KBM-7 (cell line): ENCODE measurements around the gene MKNK2.

Source experiments
- DNase-seq: peaks from one replicate; pipeline ENCODE4 v3.0.0-alpha.2; 2015
- in situ Hi-C: fragments of 300-500 bp; cut with MboI; formaldehyde crosslinking; loops from 2 replicates; pipeline ENCODE4 v1.14.3; 2020; ENCODE audit warnings: low sequenced_read_pairs, low pct_unique_long_range_greater_than_20kb, mixed read lengths

The MKNK2 gene

GRCh38 chr19:2081873-2082810 is 31.1 kb upstream of the MKNK2 start:
- in situ Hi-C loops: no loop called here
- no peak for DNase-seq

GRCh38 chr19:2080336-2080988 is 29.4 kb upstream of the MKNK2 start:
- in situ Hi-C loops: no loop called here

DNA sequence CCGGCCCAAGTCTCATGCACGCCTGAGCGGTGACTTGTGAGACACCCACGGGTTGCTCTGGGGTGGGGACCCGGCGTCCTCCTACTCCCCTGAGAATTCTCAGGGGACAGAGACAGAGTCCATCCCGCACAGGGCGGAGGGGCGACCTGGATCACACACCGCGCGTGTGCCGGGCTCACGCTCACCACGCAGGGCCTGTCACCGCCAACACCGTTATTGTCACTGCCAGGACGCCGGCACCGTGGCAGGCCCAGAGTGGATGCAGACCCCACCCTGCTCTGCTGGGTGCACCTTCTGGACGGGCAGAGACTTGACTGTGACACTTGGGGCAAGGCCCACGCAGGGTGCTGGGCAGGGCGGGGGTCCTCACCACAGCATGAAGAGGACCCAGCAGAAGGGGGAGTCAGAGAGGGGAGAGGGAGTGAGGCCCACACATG is 28.8 kb upstream of the MKNK2 start:
- in situ Hi-C loops: no loop called here
- no peak for DNase-seq

More at GRCh38 chr19:2080336-2080988, 29.4 kb upstream of the MKNK2 start:
- no peak for DNase-seq

- DNase-seq: no peak
- in situ Hi-C loops: no loop called here
These were observed 28.2 kb upstream of the MKNK2 start for GRCh38 chr19:2079076-2079864.

GRCh38 chr19:2077833-2078619 is 27.0 kb upstream of the MKNK2 start:
- no peak for DNase-seq
- in situ Hi-C loops: no loop called here

- DNase-seq: no peak
- in situ Hi-C loops: no loop called here
These were observed 26.4 kb upstream of the MKNK2 start for GRCh38 chr19:2077398-2077797.

DNA sequence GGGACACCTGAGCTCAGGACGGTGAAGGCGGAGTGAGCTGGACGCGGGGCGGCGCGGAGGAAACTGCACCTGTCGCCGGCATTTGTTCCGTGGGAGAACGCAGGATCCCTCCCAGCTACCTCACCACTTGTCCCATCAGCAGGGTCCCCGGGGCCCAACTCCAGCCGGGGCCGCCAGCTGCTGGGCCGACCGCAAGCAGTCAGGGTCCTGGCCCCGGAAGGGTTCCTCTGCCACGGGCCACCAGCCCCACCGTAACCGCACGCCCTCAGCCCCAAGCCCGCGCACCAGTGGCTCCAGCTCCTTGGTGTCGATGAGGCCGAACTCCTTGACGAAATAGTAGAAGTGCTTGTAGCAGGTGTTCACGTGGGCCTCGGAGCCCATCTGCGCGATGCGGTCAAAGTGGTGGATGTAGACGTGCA is 25.5 kb upstream of the MKNK2 start:
- in situ Hi-C loops: no loop called here
- no peak for DNase-seq

DNA sequence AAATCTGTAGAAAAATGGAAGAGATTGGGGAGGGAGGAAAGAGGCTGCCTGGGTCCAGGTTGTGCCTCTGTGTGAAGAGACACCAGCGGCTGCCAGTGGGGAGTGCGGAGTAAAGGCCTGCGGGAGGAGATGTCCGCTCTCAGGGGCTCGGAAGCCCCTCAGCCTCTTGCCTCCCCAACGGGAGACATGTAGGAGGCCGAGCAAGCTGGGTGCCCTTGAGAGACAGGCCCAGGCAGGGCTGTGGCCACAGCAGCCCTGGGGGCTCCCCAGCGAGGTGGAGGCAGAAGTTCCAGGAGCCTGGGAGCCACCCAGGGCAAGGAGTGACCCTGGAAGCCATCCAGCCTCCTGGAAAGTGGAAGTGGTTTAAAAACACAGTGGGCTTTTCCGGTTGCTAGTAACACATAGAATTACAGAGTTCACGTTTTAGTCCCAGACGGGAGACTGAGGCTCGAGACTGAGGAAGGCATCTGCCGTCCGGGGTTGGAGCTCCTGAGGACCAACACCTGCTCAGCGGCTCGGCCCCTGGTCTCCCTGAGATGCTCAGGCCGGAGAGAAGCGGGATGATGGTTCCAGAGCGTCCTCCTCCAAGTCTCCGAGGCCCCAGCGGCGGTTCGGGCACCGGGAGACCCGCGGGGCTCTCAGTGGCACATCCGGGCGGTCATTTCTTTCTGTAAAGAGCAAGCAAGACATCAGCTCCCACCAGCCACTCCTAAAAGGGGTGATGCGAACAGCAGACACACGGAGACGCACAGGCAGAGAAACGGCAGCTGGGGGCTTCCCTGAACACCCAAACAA is 21.9 kb upstream of the MKNK2 start:
- DNase-seq: no peak
- in situ Hi-C loops: no loop called here

GRCh38 chr19:2070986-2071673 is 20.1 kb upstream of the MKNK2 start:
- in situ Hi-C loops: no loop called here
- no peak for DNase-seq

DNA sequence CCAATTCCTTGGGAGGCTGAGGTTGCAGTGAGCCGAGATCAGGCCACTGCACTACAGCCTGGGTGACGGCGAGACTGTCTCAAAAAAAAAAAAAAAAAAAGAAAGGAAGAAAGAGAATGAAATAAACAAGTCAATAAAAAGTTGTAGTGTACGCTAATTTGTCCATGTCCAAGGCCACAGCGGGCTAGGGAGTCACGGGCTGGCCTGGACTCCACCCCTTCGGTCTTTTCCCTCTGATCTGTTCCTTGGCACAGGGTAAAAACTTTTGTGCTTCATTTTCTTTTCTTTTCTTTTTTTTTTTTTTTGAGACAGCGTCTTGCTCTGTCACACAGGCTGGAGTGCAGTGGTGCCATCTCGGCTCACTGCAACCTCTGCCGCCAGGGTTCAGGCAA is 19.4 kb upstream of the MKNK2 start:
- no peak for DNase-seq
- in situ Hi-C loops: no loop called here

GRCh38 chr19:2064788-2065524 is 13.9 kb upstream of the MKNK2 start:
- in situ Hi-C loops: no loop called here
- DNase-seq: no peak

GRCh38 chr19:2064395-2064787 is 13.3 kb upstream of the MKNK2 start:
- in situ Hi-C loops: no loop called here
- no peak for DNase-seq

- DNase-seq: no peak
- in situ Hi-C loops: no loop called here
These were observed 12.8 kb upstream of the MKNK2 start for GRCh38 chr19:2063824-2064223.

DNA sequence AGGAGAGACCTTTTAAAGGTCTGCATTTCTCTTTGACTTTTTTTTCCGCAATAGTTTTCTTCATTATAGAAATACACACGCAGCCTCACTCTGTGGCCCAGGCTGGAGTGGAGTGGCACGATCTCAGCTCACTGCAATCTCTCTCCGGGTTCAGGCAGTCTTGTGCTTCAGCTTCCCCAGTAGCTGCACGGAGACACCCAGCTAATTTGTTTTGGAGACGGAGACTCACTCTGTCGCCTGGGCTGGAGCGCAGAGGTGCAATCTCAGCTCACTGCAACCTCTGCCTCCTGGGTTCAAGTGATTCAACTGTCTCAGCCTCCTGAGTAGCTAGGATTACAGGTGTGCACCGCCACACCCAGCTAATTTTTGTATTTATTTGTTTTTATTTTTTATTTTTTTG is 11.7 kb upstream of the MKNK2 start:
- DNase-seq: no peak
- in situ Hi-C loops: no loop called here

DNA sequence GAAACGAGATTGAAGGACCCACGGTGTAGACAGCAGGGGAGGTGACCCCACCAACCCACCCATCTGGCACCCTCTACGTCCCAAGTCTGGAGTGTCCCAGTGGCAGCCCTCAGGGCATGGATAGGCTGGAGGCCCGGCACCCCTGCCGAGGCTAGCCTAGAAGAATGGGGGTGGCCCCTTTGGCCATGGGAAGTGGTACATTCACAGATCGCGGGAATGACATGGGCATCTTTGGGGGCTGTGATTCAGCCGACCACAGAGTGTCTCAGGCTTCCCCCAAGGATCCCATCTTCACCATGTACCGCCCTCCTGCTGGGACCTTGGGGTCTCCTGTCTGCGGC is 11.3 kb upstream of the MKNK2 start:
- DNase-seq: no peak
- in situ Hi-C loops: no loop called here

DNA sequence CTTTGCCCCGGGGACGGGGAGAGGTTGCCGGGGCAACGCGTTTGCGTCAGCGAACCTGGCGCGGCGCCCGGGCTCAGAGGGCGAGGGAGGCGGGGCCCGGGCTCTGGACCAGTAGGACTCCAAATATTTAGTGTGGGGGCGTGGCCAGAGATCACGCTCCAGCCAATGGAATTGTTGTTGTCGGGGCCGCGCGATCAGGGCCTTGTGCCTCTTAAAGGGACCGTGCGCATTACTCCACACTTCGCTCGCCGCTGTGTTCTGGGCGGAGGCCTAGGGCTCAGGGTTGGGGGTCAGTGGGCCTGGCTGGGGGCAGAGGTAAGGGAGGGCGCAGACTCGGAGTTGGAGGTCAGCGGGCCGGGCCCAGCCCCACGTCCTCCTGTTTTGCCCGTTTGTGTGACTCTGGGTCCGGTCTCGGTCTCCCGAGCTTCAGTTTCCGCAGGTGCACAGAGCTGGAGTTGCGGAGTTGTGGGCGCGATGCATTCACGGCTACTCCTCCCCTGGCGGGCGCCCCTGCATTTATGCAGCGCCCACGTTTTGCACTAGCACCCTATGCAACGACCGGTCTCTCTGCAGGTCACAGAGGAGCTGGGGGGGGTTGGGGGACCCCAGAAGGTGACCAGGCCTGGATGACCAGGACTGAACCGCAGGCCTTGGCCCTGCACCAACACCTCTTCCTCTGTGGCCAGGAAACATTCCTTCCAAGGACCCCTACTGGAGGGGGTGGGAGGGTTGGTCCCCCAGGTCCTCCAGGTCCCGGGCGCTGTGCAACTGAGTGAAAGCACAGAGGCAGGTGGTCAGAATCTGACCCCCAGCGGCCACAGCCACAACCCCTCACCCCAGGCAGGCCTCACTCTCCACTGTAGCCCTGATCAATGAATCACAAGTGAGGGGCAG is 10.7 kb upstream of the MKNK2 start:
- DNase-seq: peak; percentile 98
- in situ Hi-C loops: no loop called here
